Myocyte (in vitro differentiated cells): ENCODE results near the gene PHKB. TPM values are rescaled to one million over a fixed set of nuclear protein-coding genes. Genes with fewer than 3 reads are reported as not detected.
A peak's percentile ranks its signal among the peaks of the same experiment; 100 is the strongest.
"Not testable (repeated sequence)": the region's sequence is repeated elsewhere in the genome, so short reads cannot be mapped to it uniquely, and the experiment has no call there.

Source experiments
- DNase-seq: peaks from one replicate; pipeline ENCODE4 v3.0.0-alpha.2; 2012; ENCODE audit warnings: low read depth
- total RNA-seq: library from RNA; depleted of rRNA; stranded (reverse); fragments of >200 nt; gene quantifications from 2 replicates; pipeline ENCODE4 v1.2.3, GENCODE V29; 2014

The PHKB gene
- total RNA-seq, 1 donor from 2014 or later = 34.8 TPM

DNA sequence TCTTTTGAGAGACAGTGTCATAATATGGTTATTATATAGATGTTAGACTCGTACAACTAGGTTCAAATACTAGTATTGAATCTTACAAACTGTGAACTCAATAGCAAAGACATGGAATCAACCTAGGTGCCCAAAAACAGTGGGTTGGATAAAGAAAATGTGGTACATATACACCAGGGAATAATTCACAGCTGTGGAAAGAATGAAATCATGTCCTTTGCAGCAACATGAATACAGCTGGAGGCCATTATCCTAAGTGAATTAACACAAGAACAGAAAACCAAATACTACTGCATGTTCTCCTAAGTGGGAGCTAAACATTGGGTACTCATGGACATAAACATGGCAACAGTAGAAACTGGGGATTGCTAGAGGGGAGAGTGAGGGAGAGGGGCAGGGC lies 8.1 kb downstream of the PHKB start:
- no peak for DNase-seq

DNA sequence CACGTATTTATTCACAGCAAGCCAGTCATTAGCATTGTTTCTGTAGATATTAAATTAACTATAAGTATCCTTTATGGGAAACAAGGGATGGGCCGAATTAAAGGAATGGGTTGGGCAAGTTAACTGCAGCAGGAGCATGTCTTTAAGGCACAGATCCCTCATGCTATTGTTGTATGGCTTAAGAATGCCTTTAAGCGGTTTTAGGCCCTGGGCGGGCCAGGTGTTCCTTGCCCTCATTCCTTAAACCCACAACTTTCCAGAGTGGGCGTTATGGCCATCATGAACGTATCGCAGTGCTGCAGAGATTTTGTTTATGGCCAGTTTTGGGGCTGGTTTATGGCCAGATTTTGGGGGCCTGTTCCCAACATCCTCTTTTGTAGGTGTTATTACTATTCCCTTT lies 9.1 kb downstream of the PHKB start:
- DNase-seq = no peak

DNA sequence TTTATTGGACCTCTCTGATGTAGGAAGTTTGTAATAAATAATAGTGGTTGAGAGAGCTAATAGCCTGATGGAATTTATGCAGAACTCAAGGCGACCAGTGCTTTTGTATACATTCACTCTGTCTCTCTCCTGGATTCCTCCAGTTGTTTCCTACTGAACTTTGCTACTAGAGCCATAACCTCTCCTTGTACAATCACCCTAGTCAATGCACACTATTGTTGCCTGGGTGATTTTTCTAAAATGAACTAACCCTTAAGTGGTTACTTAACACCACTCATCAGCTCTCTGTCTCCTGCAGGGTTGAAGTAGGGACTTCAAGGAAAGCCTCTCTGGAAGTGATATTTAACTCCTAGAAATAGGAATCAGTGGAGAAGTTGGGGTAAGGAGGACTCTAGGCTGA lies 9.7 kb downstream of the PHKB start:
- no peak for DNase-seq

DNA sequence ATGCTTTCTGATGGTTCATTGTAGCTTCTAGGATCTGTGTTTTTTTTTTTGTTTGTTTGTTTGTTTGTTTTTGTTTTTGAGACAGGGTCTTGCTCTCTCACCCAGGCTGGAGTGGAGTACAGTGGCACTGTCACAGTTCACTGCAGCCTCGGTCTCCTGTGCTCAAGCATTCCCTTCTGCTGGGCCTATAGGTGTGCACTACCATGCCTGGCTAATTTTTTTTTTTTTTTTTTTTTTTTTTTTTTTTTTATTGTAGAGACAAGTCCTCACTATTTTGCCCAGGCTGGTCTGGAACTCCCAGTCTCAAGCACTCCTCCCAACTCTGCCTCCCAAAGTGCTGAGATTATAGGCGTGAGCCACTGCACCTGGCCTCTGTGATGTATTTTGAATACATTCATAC lies 11.9 kb downstream of the PHKB start:
- not testable (repeated sequence) for DNase-seq

DNA sequence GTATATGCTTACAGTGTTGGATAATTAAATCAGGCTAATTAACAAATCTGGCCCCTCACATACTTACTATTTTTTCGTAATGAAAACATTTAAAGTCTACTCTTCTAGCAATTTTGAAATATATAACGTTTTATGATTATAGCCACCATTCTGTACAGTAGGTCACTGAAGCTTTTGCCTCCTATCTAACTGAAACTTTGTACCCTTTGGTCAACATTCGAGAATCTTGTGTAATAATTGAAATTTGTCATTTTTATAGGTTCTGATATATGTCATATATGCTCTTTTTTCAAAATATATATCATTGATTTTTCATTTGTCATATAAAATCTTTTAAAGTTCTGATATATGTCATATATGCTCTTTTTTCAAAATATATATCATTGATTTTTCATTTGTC lies 12.7 kb downstream of the PHKB start:
- DNase-seq = no peak

DNA sequence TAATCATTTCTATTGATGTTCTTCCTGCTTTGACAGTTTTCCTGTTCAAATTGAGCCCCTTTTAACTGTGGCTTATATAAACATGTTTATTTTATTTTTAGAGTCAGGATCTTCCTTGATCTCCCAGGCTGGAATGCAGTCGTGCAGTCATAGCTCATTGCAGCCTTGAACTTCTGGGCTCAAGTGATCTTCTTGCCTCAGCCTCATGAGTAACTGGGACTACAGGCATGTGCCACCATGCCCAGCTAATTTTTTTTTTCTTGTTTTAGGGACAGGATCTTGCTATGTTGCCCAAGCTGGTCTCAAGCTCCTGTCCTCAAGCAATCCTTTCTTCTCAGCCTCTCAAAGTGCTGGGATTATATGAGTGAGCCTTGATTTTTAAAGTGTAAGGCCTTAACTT lies 14.7 kb downstream of the PHKB start:
- DNase-seq = peak; percentile 53

DNA sequence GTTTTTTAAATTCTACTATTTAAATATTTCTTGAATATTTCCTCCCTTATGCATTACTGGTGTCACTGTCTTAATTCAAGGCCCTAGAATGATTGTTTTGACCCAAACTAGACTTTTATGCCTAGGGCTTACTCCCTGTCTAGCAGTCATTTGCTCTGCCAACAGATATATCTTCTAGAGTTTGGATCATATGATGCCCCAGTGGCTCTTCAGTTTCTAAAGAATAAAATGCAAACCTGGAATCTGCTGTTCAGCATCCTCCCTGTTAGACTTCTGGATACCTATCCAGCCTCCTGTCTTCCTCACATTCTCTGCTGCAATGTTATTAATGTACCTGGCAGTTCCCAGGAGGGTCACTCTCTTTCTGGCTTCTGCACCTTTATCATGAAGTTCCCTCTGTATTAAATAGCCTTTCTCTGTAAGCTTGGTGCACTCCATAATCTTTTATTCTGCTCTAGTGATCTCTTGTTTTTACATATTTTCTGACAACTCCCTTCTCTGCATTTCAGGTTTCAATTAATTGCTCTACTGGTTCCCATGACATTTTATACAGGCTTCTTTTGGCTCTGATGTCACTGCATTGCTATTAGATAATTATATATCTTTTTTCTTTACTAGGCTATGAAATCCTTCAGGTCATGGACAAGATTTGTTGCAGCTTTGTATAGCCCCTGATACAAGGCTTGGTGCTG lies 15.7 kb downstream of the PHKB start:
- DNase-seq = no peak

DNA sequence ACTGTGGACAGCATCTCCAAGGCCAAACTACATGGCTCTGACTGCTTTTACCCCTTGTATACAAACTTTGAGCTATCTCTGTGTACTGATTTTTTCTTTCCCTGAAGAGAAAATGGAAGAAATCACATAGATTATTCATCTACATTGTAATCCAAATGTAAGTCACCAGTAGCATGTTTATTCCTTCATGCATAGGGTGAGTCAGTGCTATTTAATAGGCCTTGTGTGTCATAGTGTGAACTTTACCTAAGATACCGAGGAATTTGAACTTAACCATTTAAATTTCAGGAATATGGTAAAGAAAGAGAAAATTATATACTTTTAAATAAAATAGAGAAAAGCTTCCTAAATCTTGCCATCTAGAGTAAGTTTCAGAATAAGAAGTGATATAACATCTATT lies 16.5 kb downstream of the PHKB start:
- DNase-seq = no peak

DNA sequence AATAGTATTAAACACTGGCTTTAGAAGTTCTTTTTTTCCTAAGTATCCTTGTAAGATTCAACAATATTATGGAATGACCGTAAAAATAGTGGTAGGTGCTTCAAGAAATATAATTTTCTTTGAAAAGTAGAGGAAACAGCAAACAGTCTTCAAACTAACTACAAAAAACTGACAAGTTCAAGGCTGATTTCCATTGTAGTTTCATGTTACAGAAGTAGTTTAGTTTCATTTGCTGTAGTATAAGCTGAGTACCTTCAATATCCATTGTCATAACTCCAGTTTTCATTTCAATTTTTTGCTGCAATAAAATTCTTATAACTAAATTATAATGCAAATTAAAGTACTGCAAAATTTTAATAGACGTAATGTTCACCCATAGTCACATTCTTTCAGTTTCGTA lies 19.3 kb downstream of the PHKB start:
- no peak for DNase-seq

DNA sequence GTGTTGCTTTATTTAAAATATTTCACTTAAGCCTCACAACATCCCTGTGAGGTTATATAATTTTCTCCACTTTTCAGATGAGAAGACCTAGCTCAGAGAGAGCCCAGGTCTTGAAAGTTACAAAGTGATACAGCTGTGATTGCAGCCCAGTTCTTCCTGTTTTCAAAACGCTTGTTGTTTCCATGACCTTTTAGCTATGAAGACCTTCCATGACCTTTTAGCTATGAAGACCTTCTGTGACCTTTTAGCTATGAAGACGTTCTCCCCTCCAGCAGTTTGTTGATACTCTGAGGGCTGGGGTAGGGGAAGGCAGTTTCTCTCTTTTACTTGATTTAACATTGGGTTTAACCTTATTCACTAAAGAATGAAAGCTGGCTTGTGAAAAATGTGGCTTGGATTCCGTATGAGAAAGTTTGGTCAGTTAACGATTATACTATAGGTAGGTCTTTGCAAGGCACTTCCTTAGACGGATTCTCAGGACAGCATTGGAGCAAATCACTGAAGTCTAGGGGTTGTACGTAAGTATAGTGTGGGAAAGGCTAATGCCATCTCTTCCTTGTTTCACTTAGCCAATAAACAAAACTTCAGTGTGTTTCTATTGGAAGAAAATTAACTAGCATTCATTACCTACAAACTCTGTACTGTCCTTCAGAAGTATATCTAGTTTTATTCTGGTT lies 20.7 kb downstream of the PHKB start:
- no peak for DNase-seq

DNA sequence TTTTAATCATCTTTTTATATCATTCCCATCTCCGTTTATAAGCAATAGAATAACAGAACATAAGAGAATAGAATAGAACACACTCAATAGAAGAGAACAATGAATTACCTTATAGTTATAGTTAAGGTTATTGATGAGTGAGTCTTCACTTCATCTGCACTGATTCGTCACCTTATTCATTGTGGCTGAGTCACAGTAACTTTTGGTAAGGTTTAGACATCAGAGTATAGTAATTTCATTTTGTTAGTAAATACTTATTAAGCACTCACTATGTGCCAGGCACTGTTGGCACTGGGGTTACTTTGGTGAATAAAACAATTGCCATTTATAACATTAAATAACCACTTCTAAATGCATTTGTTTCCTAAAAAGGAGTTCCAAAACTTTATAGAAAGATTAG lies 22.5 kb downstream of the PHKB start:
- no peak for DNase-seq

DNA sequence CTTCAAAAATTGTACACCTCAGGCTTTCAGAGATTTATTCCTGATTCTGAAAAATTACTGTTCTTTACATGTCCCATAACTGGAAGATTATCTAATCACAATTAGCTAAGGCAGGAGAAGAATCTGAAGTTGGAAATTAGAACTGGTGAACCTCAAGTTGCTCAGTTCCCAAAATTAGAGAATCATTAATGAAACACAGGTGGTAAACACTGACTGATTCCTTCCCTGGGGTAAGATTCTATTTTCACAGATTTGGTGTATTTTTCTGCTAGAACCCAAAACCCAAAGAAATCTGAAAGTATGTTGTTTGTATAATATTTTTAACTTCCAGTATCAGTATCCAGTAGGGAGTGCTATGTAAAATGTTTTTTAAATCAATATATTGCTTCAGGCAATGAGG lies 25.7 kb downstream of the PHKB start:
- no peak for DNase-seq

DNA sequence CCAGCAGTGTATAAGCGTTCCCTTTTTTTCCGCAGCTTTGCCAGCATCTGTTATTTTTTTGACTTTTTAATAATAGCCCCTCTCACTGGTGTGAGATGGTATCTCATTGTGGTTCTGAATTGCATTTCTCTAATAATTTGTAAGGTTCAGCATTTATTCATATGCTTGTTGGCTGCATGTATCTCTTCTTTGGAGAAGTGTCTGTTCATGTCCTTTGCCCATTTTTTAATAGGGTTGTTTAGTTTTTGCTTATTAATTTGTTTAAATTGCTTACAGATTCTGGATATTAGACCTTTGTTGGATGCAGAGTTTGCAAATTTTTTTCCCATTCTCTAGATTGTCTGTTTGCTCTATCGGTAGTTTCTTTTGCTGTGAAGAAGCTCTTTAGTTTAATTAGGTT lies 26.9 kb downstream of the PHKB start:
- DNase-seq = no peak

DNA sequence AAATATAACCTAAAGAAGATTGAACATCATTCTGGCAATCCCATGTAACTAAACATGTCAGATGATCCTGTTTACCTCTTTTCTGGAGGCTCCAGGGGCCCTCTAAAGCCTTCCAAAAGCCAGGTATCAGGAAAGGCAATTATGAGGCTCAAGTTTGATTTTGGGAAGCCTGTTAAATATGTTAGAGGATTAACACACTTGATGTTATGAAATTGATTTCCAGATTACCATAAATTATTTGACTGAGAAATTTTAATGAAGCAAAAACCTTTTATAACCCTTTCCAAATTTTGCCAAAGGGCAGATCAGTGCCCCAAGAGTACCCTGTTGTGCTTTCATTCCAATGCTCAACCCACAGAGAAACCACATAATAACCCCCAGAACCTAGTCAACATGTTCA lies 29.3 kb downstream of the PHKB start:
- DNase-seq = no peak

DNA sequence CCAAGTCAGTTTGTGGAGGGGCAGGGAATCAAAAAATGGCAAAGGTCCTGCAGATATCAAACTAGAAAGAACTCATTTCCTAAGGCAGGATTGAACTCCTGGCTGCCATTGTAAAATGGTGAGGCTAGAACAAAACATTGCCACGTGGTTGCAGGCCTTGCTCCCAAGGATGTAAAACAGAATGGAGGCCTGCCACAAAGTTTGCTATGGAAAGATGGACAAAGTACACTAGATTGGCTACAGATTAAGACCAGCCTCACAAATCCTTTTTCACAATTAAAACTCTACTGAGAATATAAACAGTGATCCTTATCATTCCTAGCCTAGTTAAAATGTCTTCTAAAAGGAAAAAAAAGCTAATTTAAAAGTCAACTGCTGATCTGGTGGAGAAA lies 30.9 kb downstream of the PHKB start:
- no peak for DNase-seq

DNA sequence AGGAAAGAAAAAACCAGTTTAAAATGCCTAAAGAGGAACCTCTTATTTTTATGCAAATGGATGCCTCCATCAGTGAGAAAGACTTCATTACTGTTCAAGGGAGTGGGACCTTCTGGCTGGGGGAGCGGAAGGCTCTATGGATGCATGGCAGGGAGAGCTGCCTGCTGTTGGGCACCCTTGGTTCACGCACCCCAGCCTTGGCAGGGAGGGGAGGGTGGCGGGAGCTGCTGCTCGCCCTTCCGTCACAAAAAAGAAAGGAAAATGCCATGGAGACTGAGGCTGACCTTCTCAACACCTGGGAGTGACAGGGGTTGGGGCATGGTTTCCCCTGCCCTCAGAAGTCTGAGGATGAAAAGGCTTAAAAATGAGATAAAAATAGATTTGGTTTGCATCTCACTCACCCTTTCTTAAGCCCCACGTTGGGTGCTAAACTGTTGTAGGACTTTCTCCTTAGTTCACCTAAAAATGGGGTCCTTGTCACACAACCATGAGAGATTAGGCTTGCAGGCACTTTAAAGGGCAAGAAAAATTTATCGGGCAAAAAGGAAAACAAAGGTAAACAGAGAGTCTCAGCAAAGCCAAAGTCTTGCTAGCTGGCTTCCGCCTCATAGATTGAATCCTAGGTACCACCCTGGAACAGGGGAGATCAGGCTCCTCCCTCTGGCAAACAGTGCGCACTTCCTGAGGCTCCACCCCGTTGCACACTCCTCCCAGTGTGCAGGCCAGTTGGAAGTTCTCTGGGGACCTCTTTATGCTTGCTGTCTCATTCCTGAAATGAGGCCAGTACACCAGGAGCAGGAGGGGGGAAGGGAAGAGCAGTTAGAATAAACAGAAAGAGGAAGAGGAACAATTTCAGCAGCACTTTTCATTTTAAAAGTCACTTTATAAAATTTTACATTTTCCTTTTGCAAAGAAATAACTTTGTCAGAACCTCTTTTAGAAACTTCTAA lies 31.6 kb downstream of the PHKB start:
- peak; percentile 47 for DNase-seq

DNA sequence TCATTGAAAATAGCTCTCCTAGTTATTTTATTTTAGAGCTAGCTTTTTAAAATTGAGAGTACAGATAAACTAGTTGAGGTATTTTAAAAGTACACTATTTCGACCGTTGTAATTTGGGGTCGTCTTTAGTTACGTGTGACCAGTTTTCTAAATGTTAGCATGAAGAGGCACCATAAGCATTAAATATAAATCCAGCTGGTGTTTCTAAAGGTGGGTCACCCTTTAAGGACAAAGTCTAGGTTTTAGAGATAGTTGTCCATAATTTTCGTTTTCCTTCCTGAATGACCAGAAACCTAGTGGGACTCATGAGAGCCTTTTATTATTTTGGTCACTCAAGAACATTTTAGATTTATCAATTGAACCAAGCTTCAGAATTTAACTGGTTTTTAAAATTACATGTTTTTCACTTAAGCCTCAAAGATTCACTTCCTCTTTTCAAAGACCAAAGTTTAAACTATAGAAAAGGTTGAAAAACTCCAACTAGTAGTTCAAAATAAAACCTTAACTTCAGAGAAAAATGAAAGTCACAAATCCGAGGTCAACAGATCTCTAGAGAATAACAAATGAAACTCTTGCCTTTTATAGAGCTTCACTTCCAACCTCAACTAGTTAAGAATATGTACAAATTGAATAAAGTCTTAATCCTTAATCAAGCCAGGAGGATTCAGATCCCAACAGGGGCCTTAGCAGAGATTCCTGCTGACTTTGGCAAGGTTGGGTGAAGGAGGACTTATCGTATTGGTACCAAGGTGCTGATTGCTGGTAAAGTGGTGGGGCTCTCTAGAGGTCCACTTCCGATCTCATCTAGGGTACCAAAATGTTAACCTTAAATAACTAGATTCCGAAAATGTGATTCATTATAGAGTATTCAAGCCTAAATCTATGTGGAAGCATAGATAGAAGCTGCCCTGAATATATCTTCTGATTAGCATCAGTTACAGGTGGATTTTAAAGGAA lies 32.5 kb downstream of the PHKB start:
- DNase-seq = no peak

DNA sequence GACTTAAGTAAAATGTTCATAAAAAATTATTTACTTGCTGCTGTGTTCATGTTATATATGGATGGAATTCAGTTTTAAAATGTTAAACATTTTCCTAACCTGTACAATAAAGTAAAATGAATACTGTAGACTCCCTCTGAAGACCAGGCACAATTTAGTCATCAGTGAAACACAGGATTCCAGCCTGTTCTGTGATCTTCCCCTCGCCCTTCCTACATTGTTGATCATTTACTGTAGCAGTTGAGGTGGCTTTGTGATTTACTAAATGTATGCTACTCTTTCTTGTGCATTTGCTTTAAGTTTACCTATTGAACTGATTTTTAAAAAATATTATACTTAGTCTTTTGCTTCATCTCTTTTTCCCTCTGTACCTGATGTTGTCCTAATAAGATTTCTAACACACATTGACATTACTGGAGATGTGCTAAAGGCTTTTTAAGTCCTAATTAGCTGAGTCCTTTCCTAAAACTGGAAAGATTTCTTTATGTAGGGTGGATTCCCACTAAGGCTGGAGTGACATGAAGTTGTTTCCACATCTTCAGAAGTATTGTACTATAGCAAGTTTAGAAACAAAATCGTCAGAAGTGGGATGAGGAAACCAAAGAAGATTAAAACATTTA lies 38.1 kb downstream of the PHKB start:
- no peak for DNase-seq

DNA sequence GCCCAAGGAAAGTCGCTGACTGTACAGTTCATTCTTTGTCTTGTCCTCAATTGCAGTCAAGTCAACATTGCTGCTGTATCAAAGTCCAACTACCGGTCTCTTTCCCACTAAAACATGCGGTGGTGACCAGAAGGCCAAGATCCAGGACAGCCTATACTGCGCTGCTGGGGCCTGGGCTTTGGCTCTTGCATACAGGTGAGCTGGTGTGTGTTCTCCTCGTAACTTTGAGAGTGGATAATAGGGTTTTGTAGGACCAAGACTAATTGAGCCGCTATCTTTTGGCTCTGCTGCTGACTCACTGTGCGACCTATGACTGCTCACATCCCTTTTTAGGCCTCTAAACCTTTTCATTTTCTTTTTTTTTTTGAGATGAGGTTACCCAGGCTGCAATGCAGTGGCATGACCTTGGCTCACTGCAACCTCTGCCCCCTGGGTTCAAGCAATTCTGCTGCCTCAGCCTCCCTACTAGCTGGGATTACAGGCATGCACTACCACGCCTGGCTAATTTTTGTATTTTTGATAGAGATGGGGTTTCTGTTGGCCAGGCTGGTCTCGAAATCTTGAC lies 38.7 kb downstream of the PHKB start:
- no peak for DNase-seq

DNA sequence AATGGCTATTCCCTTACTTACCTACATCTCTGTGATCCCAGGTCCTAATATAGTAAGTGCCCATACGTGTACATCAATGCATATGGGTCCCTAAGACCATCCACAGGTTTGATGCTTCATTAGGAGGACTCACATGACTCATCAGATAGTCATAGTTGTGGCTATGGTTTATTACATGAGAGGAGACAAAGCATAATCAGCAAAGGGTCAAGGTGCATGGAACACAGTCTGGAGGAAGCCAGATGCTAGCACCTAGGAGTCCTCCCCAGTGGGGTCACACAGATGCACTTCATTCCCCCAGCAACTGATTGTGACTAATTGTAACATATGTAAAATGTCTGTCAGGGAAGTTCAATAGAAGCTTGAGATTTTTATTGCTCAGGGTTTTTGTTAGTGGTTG lies 42.8 kb downstream of the PHKB start:
- DNase-seq = no peak
